B cell (primary cell): ENCODE data around the gene ADK.

Experiments used
- EZH2 ChIP-seq: IDR thresholded peaks from 2 replicates; pipeline ENCODE4 v1.6.1; 2012; ENCODE audit warnings: borderline replicate concordance, low read depth, mild to moderate bottlenecking, moderate library complexity, low read length; ENCODE audit not compliant: insufficient read depth, poor library complexity, severe bottlenecking
- TF ChIP-seq, protein P1 (sequence below): fragments of 200-600 bp; IDR thresholded peaks from one replicate; pipeline ENCODE4 v1.8.0; 2022; ENCODE audit warnings: antibody characterized with exemption, mild to moderate bottlenecking

DNA sequence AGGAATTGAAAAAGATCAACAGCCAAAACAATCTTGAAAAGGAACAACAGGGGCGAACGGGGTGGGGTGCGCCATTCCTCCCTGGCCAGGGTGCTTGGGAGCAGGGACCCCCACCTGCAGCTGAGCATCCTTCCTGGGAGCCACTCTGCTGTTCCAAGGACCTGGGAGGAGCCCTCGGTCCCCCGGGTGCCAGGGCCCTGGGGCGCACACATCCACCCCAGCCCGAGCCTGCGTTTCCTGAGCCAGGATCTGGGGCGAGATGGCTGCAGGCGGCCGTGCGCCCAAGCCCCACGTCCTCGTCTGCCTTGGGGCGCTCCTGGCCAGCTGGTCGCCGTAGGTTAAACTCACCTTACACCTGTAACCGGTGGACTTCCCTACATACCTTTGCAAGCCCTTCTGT lies 11.0 kb upstream of the ADK start:
- TF ChIP-seq, protein P1, sequence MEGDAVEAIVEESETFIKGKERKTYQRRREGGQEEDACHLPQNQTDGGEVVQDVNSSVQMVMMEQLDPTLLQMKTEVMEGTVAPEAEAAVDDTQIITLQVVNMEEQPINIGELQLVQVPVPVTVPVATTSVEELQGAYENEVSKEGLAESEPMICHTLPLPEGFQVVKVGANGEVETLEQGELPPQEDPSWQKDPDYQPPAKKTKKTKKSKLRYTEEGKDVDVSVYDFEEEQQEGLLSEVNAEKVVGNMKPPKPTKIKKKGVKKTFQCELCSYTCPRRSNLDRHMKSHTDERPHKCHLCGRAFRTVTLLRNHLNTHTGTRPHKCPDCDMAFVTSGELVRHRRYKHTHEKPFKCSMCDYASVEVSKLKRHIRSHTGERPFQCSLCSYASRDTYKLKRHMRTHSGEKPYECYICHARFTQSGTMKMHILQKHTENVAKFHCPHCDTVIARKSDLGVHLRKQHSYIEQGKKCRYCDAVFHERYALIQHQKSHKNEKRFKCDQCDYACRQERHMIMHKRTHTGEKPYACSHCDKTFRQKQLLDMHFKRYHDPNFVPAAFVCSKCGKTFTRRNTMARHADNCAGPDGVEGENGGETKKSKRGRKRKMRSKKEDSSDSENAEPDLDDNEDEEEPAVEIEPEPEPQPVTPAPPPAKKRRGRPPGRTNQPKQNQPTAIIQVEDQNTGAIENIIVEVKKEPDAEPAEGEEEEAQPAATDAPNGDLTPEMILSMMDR, result no peak
- TF ChIP-seq EZH2, result no peak
